IgD-negative memory B cell (primary cell): ENCODE results near the gene OR4E2. TPM values are rescaled to one million over a fixed set of nuclear protein-coding genes. Genes with fewer than 3 reads are reported as not detected.
"Not testable (repeated sequence)": the region's sequence is repeated elsewhere in the genome, so short reads cannot be mapped to it uniquely, and the experiment has no call there.

Experiments
- H3K27ac Mint-ChIP-seq, 3 donors: one replicate each; pipeline ENCODE4 v1.8.0; 2020 to 2022; ENCODE audit warnings: mild to moderate bottlenecking in 3 of 3, mixed read lengths in 3 of 3, moderate library complexity in 1 of 3
- H3K27me3 Mint-ChIP-seq: one replicate; pipeline ENCODE4 v1.8.0; 2021; ENCODE audit warnings: mixed read lengths
- H3K36me3 Mint-ChIP-seq: one replicate; pipeline ENCODE4 v1.8.0; 2020; ENCODE audit warnings: mild to moderate bottlenecking, mixed read lengths
- H3K4me1 Mint-ChIP-seq, 3 donors: one replicate each; pipeline ENCODE4 v1.8.0; 2020 to 2022; ENCODE audit warnings: mixed read lengths in 3 of 3, mild to moderate bottlenecking in 1 of 3
- H3K4me3 Mint-ChIP-seq, 4 donors: one replicate each; pipeline ENCODE4 v1.8.0; 2020 to 2022; ENCODE audit warnings: mild to moderate bottlenecking in 4 of 4, mixed read lengths in 4 of 4, moderate library complexity in 3 of 4
- H3K9me3 Mint-ChIP-seq, 3 donors: one replicate each; pipeline ENCODE4 v1.8.0; 2020 to 2021; ENCODE audit warnings: mixed read lengths in 3 of 3, mild to moderate bottlenecking in 1 of 3
- polyA plus RNA-seq: library from polyadenylated mRNA; unstranded; fragments of 300-500 nt; fragmentation: Illumina TruSeq; gene quantifications from one replicate; pipeline ENCODE4 v1.2.3, GENCODE V29; 2021

The OR4E2 gene
- polyA plus RNA-seq: not detected

GRCh38 chr14:21653331-21653885 is at the start of gene OR4E2:
OR4E2 (plus strand) TSS chr14:21653835; CDS start chr14:21665083, 11,248 bp downstream.
- Mint-ChIP-seq H3K9me3 (no peaks in the 10 kb centered on the region), H3K36me3 (no peaks in the 10 kb centered on the region), H3K27me3 (peaks cover 2% of the 10 kb centered on the region), H3K4me3 (peak within 1 kb of the TSS in 1 of 4 donors; percentile 6), H3K27ac (no peak within 1 kb of the TSS), H3K4me1 (peaks cover 0 to under 1% (median 0%) of the 10 kb centered on the region in 3 donors)

GRCh38 chr14:21612324-21612723 is 41.3 kb upstream of the OR4E2 start:
- Mint-ChIP-seq H3K4me3 (no peak overlapping the region), H3K4me1 (no peaks in the 10 kb centered on the region), H3K27ac (no peak overlapping the region), H3K9me3 (no peaks in the 10 kb centered on the region), H3K27me3 (no peaks in the 10 kb centered on the region), H3K36me3 (no peaks in the 10 kb centered on the region)

- Mint-ChIP-seq H3K4me1 (no peaks in the 10 kb centered on the region), H3K27ac (no peak overlapping the region), H3K4me3 (no peak overlapping the region)
Observed at GRCh38 chr14:21614240-21614639, 39.4 kb upstream of the OR4E2 start.

GRCh38 chr14:21617614-21618013 is 36.0 kb upstream of the OR4E2 start:
- peaks cover 2% of the 10 kb centered on the region for H3K27me3 Mint-ChIP-seq
- H3K27ac Mint-ChIP-seq: no peak overlapping the region
- no peaks in the 10 kb centered on the region for H3K36me3 Mint-ChIP-seq
- no peaks in the 10 kb centered on the region for H3K4me1 Mint-ChIP-seq
- no peaks in the 10 kb centered on the region for H3K9me3 Mint-ChIP-seq
- H3K4me3 Mint-ChIP-seq: no peak overlapping the region

More at GRCh38 chr14:21614240-21614639, 39.4 kb upstream of the OR4E2 start:
- Mint-ChIP-seq H3K27me3 (peaks cover 2% of the 10 kb centered on the region), H3K9me3 (no peaks in the 10 kb centered on the region), H3K36me3 (no peaks in the 10 kb centered on the region)

- Mint-ChIP-seq H3K27me3 (peaks cover 13% of the 10 kb centered on the region), H3K4me3 (no peak overlapping the region), H3K4me1 (no peaks in the 10 kb centered on the region), H3K27ac (no peak overlapping the region), H3K9me3 (peaks cover 2 to 5% (median 5%) of the 10 kb centered on the region in 3 donors), H3K36me3 (no peaks in the 10 kb centered on the region)
Observed at GRCh38 chr14:21626491-21627230, 27.0 kb upstream of the OR4E2 start.

- H3K9me3 Mint-ChIP-seq, H3K4me1 Mint-ChIP-seq, H3K36me3 Mint-ChIP-seq, H3K4me3 Mint-ChIP-seq, H3K27ac Mint-ChIP-seq: not testable (repeated sequence)
- H3K27me3 Mint-ChIP-seq: peaks cover 13% of the 10 kb centered on the region
Observed at GRCh38 chr14:21630503-21630902, 23.1 kb upstream of the OR4E2 start.

- H3K9me3 Mint-ChIP-seq: peaks cover 2 to 5% (median 5%) of the 10 kb centered on the region in 3 donors
- no peak overlapping the region for H3K27ac Mint-ChIP-seq
- no peak overlapping the region for H3K4me3 Mint-ChIP-seq
- H3K4me1 Mint-ChIP-seq: no peaks in the 10 kb centered on the region
- peaks cover 9% of the 10 kb centered on the region for H3K27me3 Mint-ChIP-seq
- H3K36me3 Mint-ChIP-seq: no peaks in the 10 kb centered on the region
Observed at GRCh38 chr14:21631084-21631483, 22.6 kb upstream of the OR4E2 start.

- Mint-ChIP-seq H3K27ac (no peak within 1 kb of the TSS), H3K27me3 (peaks cover 2% of the 10 kb centered on the region), H3K9me3 (peaks cover 0 to 5% (median 5%) of the 10 kb centered on the region in 3 donors), H3K4me3 (no peak within 1 kb of the TSS), H3K36me3 (no peaks in the 10 kb centered on the region), H3K4me1 (no peaks in the 10 kb centered on the region)
Observed at GRCh38 chr14:21634840-21635239, 18.8 kb upstream of the OR4E2 start, which contains the start of gene OR10G2. OR10G2 (minus strand) TSS chr14:21634940; CDS start chr14:21634842, 98 bp downstream.

GRCh38 chr14:21642683-21643082 is 11.0 kb upstream of the OR4E2 start:
- Mint-ChIP-seq H3K4me3 (no peak overlapping the region), H3K27me3 (no peaks in the 10 kb centered on the region), H3K27ac (no peak overlapping the region), H3K4me1 (peaks cover 0 to 2% (median 0%) of the 10 kb centered on the region in 3 donors), H3K9me3 (peaks cover 0 to 4% (median 2%) of the 10 kb centered on the region in 3 donors), H3K36me3 (peaks cover 2% of the 10 kb centered on the region)

GRCh38 chr14:21643407-21643806 is 10.2 kb upstream of the OR4E2 start:
- no peak overlapping the region for H3K4me3 Mint-ChIP-seq
- H3K36me3 Mint-ChIP-seq: peaks cover 2% of the 10 kb centered on the region
- H3K27ac Mint-ChIP-seq: no peak overlapping the region

GRCh38 chr14:21647380-21647779 is 6.3 kb upstream of the OR4E2 start:
- peaks cover 0 to 4% (median 0%) of the 10 kb centered on the region in 3 donors for H3K9me3 Mint-ChIP-seq
- H3K27me3 Mint-ChIP-seq: no peaks in the 10 kb centered on the region
- no peak overlapping the region for H3K27ac Mint-ChIP-seq
- no peaks in the 10 kb centered on the region for H3K36me3 Mint-ChIP-seq
- no peaks in the 10 kb centered on the region for H3K4me1 Mint-ChIP-seq
- peak overlapping the region in 1 of 4 donors; percentile 37 for H3K4me3 Mint-ChIP-seq

More at GRCh38 chr14:21643407-21643806, 10.2 kb upstream of the OR4E2 start:
- peaks cover 0 to 4% (median 2%) of the 10 kb centered on the region in 3 donors for H3K9me3 Mint-ChIP-seq
- H3K27me3 Mint-ChIP-seq: no peaks in the 10 kb centered on the region
- peaks cover 0 to 2% (median 0%) of the 10 kb centered on the region in 3 donors for H3K4me1 Mint-ChIP-seq

GRCh38 chr14:21652209-21652808 is 1.3 kb upstream of the OR4E2 start:
- peaks cover 2% of the 10 kb centered on the region for H3K27me3 Mint-ChIP-seq
- no peak overlapping the region for H3K4me3 Mint-ChIP-seq
- H3K4me1 Mint-ChIP-seq: no peaks in the 10 kb centered on the region
- H3K27ac Mint-ChIP-seq: no peak overlapping the region
- peaks cover 0 to 2% (median 0%) of the 10 kb centered on the region in 3 donors for H3K9me3 Mint-ChIP-seq
- H3K36me3 Mint-ChIP-seq: no peaks in the 10 kb centered on the region

- Mint-ChIP-seq H3K27me3 (peaks cover 2% of the 10 kb centered on the region), H3K4me3 (peak overlapping the region in 1 of 4 donors; percentile 6), H3K36me3 (no peaks in the 10 kb centered on the region), H3K9me3 (peaks cover 0 to 2% (median 0%) of the 10 kb centered on the region in 3 donors), H3K27ac (no peak overlapping the region), H3K4me1 (peaks cover 0 to 2% (median 0%) of the 10 kb centered on the region in 3 donors)
Observed at GRCh38 chr14:21654215-21654614, 580 bp downstream of the OR4E2 start.

- Mint-ChIP-seq H3K9me3 (peaks cover 0 to 2% (median 0%) of the 10 kb centered on the region in 3 donors), H3K4me1 (peaks cover 0 to 2% (median 0%) of the 10 kb centered on the region in 3 donors), H3K27ac (no peak overlapping the region), H3K27me3 (peaks cover 2% of the 10 kb centered on the region), H3K36me3 (peaks cover 1% of the 10 kb centered on the region), H3K4me3 (no peak overlapping the region)
Observed at GRCh38 chr14:21656980-21657379, 3.3 kb downstream of the OR4E2 start.

GRCh38 chr14:21668377-21668776 is 14.7 kb downstream of the OR4E2 start:
- Mint-ChIP-seq H3K4me3 (no peak overlapping the region), H3K27me3 (peaks cover 1% of the 10 kb centered on the region), H3K4me1 (peaks cover 0 to 3% (median 0%) of the 10 kb centered on the region in 3 donors), H3K36me3 (no peaks in the 10 kb centered on the region), H3K27ac (no peak overlapping the region), H3K9me3 (peaks cover 0 to 4% (median 3%) of the 10 kb centered on the region in 3 donors)
